OCI-LY7 (cell line): Measurements from ENCODE around the gene MAP2K7. TPM values are rescaled to one million over a fixed set of nuclear protein-coding genes. Genes with fewer than 3 reads are reported as not detected.
A peak's percentile ranks its signal among the peaks of the same experiment; 100 is the strongest.

Experiments used
- BruUV-seq: library from RNA; stranded (reverse); fragments of 400-500 nt; replicated peaks from 2 replicates; lab custom pipeline; 2021; lab: Mats Ljungman, UMichigan
- CTCF ChIA-PET: fragments of 300-600 bp; sonication (Branson Sonifier 250); formaldehyde crosslinking; loops from one replicate; lab custom pipeline; 2022; ENCODE audit warnings: antibody characterized with exemption; ENCODE audit not compliant: unreplicated experiment; lab: Charles Lee
- POLR2A ChIA-PET: fragments of 300-600 bp; sonication (Branson Sonifier 250); formaldehyde crosslinking; loops from one replicate; lab custom pipeline; 2022; ENCODE audit warnings: antibody characterized with exemption; lab: Charles Lee
- DNase-seq: peaks from one replicate; pipeline ENCODE4 v3.0.0-alpha.2; 2015; ENCODE audit warnings: low spot score
- H2AFZ ChIP-seq: fragments of 200-600 bp; sonication (generic), shearing (Covaris generic); 2 replicates; pipeline ENCODE4 v1.6.1; 2014; ENCODE audit warnings: mild to moderate bottlenecking, antibody characterized with exemption, low read length, moderate library complexity
- H3K27ac ChIP-seq: fragments of 200-600 bp; sonication (generic); 2 replicates; pipeline ENCODE4 v1.5.1; 2014; ENCODE audit warnings: mixed run types, low read depth, mild to moderate bottlenecking, moderate library complexity, low read length, inconsistent platforms; ENCODE audit not compliant: poor library complexity, severe bottlenecking
- H3K36me3 ChIP-seq: fragments of 200-600 bp; sonication (generic); 2 replicates; pipeline ENCODE4 v1.6.1; 2014; ENCODE audit warnings: mild to moderate bottlenecking, antibody characterized with exemption, low read length, moderate library complexity, mixed read lengths; ENCODE audit not compliant: insufficient read depth
- H3K4me1 ChIP-seq: fragments of 200-600 bp; sonication (generic); 2 replicates; pipeline ENCODE4 v1.5.1; 2014; ENCODE audit warnings: mild to moderate bottlenecking, low read length; ENCODE audit not compliant: insufficient read depth, poor library complexity, severe bottlenecking
- H3K4me2 ChIP-seq: fragments of 200-600 bp; sonication (generic); 2 replicates; pipeline ENCODE4 v1.6.1; 2014; ENCODE audit warnings: mild to moderate bottlenecking, low read length
- H3K4me3 ChIP-seq: fragments of 200-600 bp; sonication (generic); 2 replicates; pipeline ENCODE4 v1.5.1; 2014; ENCODE audit warnings: mild to moderate bottlenecking, low read depth, low read length; ENCODE audit not compliant: poor library complexity, severe bottlenecking
- H3K79me2 ChIP-seq: fragments of 200-600 bp; sonication (generic); 2 replicates; pipeline ENCODE4 v1.6.1; 2016; ENCODE audit warnings: low read depth, mild to moderate bottlenecking, low read length, moderate library complexity, mixed read lengths; ENCODE audit not compliant: insufficient read depth
- H3K9me2 ChIP-seq: fragments of 200-600 bp; sonication (generic); 2 replicates; pipeline ENCODE4 v1.6.1; 2016; ENCODE audit warnings: mild to moderate bottlenecking, low read length, mixed read lengths; ENCODE audit not compliant: insufficient read depth
- H3K9me3 ChIP-seq: fragments of 200-600 bp; sonication (generic); 2 replicates; pipeline ENCODE4 v1.6.1; 2014; ENCODE audit warnings: mild to moderate bottlenecking, mixed run types, low read length, mixed read lengths
- H4K20me1 ChIP-seq: fragments of 200-600 bp; sonication (generic); 2 replicates; pipeline ENCODE4 v1.6.1; 2014; ENCODE audit warnings: mild to moderate bottlenecking, antibody characterized with exemption, low read length, moderate library complexity, mixed read lengths; ENCODE audit not compliant: insufficient read depth
- EZH2phosphoT487 ChIP-seq: fragments of 200-600 bp; sonication (generic); IDR thresholded peaks from 2 replicates; pipeline ENCODE4 v1.6.1; 2018; ENCODE audit warnings: low read depth, borderline replicate concordance, mild to moderate bottlenecking, mixed run types, antibody characterized with exemption, low read length, moderate library complexity, mixed read lengths
- intact Hi-C: fragments of 100-400 bp; cut with micrococcal nuclease; formaldehyde crosslinking; loops from one replicate; pipeline ENCODE4 v1.10.0; 2022; ENCODE audit not compliant: unreplicated experiment
- total RNA-seq, 2 experiments: library from RNA; depleted of rRNA in 1 of 2; stranded (reverse); fragments of >200 nt in 1 of 2; shearing (Covaris generic) in 1 of 2; gene quantifications; 2 replicates each; pipeline ENCODE4 v1.2.3, GENCODE V29; 2014 to 2022
- TF ChIP-seq, protein P1 (sequence below): fragments of 200-600 bp; sonication (generic); conservative IDR thresholded peaks from 2 replicates; pipeline ENCODE4 v1.5.1; 2014; ENCODE audit warnings: mild to moderate bottlenecking, antibody characterized with exemption, low read length, moderate library complexity, mixed read lengths

Gene MAP2K7
- total RNA-seq, 2 experiments from 2014 or later, result 23.2 to 44.5 TPM

- no peak for DNase-seq
- no TSS peak for BruUV-seq
- Histone ChIP-seq H3K27ac (no peak overlapping the region), H3K9me2 (no peaks in the 10 kb centered on the region), H3K9me3 (no peaks in the 10 kb centered on the region), H4K20me1 (0 out of 2 replicates have a peak, but pooled peaks cover 5% of the 10 kb centered on the region), H3K4me1 (peaks cover 18% of the 10 kb centered on the region), H3K36me3 (peaks cover 56% of the 10 kb centered on the region), H3K4me2 (no peak overlapping the region), H3K4me3 (no peak overlapping the region), H3K79me2 (peaks cover 40% of the 10 kb centered on the region), H2AFZ (no peak overlapping the region)
- TF ChIP-seq, protein P1, sequence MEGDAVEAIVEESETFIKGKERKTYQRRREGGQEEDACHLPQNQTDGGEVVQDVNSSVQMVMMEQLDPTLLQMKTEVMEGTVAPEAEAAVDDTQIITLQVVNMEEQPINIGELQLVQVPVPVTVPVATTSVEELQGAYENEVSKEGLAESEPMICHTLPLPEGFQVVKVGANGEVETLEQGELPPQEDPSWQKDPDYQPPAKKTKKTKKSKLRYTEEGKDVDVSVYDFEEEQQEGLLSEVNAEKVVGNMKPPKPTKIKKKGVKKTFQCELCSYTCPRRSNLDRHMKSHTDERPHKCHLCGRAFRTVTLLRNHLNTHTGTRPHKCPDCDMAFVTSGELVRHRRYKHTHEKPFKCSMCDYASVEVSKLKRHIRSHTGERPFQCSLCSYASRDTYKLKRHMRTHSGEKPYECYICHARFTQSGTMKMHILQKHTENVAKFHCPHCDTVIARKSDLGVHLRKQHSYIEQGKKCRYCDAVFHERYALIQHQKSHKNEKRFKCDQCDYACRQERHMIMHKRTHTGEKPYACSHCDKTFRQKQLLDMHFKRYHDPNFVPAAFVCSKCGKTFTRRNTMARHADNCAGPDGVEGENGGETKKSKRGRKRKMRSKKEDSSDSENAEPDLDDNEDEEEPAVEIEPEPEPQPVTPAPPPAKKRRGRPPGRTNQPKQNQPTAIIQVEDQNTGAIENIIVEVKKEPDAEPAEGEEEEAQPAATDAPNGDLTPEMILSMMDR, result no peak
- CTCF ChIA-PET, result no interaction called here
- intact Hi-C loops, result loop anchor here (5.0 kb wide), 3 partner anchors 89 to 326 kb away; no protein-coding TSS in a partner anchor
- POLR2A ChIA-PET, result no interaction called here
These were observed 37.2 kb downstream of the MAP2K7 start for GRCh38 chr19:7940841-7941240.

DNA sequence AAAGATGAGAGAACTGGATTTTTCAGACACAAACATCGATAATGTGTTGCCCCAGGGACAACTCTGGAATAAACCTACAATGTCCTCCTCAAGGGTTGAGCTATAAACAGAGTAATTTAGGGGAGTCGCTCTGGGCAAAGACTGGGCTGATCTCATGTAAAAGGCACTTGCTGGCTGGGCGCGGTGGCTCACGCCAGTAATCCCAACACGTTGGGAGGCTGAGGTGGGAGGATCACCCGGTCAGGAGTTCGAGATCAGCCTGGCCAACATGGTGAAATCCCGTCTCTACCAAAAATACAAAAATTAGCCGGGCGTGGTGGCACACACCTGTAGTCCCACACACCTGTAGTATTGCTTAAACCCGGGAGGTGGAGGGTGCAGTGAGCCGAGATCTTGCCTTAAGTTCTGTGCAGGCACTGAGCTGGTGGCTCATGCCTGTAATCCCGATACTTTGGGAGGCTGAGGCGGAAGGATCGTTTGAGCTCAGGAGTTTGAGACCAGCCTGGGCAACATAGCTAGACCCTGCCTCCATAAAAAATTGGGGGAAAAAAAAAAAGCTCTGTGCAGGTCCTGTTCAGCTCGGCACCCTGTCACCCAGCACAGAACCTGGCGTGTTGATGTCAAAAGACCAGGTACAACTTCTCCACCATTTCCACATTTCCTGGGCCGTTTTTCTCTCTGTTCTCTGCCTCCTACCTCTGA is 38.4 kb downstream of the MAP2K7 start:
- Histone ChIP-seq H3K36me3 (peaks cover 44% of the 10 kb centered on the region), H3K4me2 (peak overlapping the region; percentile 77), H3K9me3 (no peaks in the 10 kb centered on the region), H3K4me1 (peaks cover 18% of the 10 kb centered on the region), H2AFZ (no peak overlapping the region), H3K27ac (no peak overlapping the region), H4K20me1 (0 out of 2 replicates have a peak, but pooled peaks cover 5% of the 10 kb centered on the region), H3K79me2 (peaks cover 40% of the 10 kb centered on the region), H3K4me3 (peak overlapping the region; percentile 94), H3K9me2 (no peaks in the 10 kb centered on the region)
- BruUV-seq, result TSS peak; percentile 51
- CTCF ChIA-PET, result no interaction called here
- POLR2A ChIA-PET, result interaction anchor here (2.8 kb wide), 1 partner anchor 21 kb away, joined by 12 read pairs; the partner anchor contains the start of gene SNAPC2
- no peak for DNase-seq
- intact Hi-C loops, result loop anchor here (2.0 to 5.0 kb wide), 5 partner anchors 21 to 325 kb away; partner anchors contain the start of genes ELAVL1 and SNAPC2
- TF ChIP-seq, protein P1, result no peak
- TF ChIP-seq EZH2phosphoT487, result no peak
